Muscle layer of duodenum (tissue), 2 donors: ENCODE results near the gene ADGRL3.
"Not testable (repeated sequence)": the region's sequence is repeated elsewhere in the genome, so short reads cannot be mapped to it uniquely, and the experiment has no call there.

Source experiments
- H3K27ac ChIP-seq: one replicate; pipeline ENCODE4 v1.7.0; 2013; ENCODE audit warnings: mild to moderate bottlenecking, low read length
- H3K27me3 ChIP-seq: one replicate; pipeline ENCODE4 v1.7.0; 2013; ENCODE audit warnings: low read depth, mild to moderate bottlenecking, control low read depth, low read length
- H3K36me3 ChIP-seq, 2 donors: one replicate each; pipeline ENCODE4 v1.7.0; 2013; ENCODE audit warnings: low read length in 2 of 2, control low read depth in 1 of 2, mild to moderate bottlenecking in 1 of 2; ENCODE audit not compliant: insufficient read depth in 2 of 2, control insufficient read depth in 1 of 2
- H3K4me1 ChIP-seq, 2 donors: one replicate each; pipeline ENCODE4 v1.7.0; 2013; ENCODE audit warnings: low read length in 2 of 2, mild to moderate bottlenecking in 2 of 2, control low read depth in 1 of 2, moderate library complexity in 1 of 2; ENCODE audit not compliant: insufficient read depth in 2 of 2, control insufficient read depth in 1 of 2
- H3K4me3 ChIP-seq, 2 donors: one replicate each; pipeline ENCODE4 v1.7.0; 2013; ENCODE audit warnings: low read length in 2 of 2, low read depth in 1 of 2, mild to moderate bottlenecking in 1 of 2
- H3K9me3 ChIP-seq, 2 donors: one replicate each; pipeline ENCODE4 v1.7.0; 2013; ENCODE audit warnings: low read length in 2 of 2, control low read depth in 1 of 2, mild to moderate bottlenecking in 1 of 2; ENCODE audit not compliant: control insufficient read depth in 1 of 2
- donor health status: healthy.

The ADGRL3 gene

DNA sequence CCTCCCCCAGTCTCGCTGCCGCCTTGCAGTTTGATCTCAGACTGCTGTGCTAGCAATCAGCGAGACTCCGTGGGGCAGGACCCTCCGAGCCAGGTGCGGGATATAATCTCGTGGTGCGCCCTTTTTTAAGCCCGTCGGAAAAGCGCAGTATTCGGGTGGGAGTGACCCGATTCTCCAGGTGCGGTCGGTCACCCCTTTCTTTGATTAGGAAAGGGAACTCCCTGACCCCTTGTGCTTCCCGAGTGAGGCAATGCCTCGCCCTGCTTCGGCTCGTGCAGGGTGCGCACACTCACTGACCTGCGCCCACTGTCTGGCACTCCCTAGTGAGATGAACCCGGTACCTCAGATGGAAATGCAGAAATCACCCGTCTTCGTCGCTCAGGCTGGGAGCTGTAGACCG lies 172.7 kb downstream of the ADGRL3 start:
- not testable (repeated sequence) for H3K27ac ChIP-seq, H3K27me3 ChIP-seq, H3K4me3 ChIP-seq, H3K9me3 ChIP-seq, H3K36me3 ChIP-seq, H3K4me1 ChIP-seq

DNA sequence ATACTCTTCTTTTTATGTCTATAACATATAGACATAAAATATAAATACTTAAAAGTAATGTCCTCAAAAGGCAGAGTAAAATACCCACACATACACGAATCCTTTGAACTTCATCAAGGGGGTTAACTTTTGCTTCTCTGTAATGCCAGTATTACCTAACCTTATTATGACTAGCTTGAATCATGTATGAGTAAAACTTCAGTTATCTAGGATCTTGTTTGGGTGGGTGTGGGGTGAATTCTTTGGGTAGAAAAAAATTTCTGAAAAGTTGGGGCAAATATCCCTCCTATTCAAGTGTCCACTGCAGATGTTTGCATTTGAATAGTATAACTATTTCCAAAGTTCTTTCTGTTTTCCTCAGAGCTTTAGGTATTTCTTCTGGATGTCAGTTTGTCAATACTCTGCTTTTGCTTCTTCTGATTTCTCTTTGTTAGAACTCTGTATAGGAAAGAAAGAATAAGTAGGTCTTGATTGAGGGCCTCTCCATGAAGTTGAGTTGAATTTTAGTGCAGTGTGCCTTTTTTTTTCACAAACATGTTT lies 173.8 kb downstream of the ADGRL3 start:
- H3K4me1 ChIP-seq = no peaks in the 10 kb centered on the region
- no peaks in the 10 kb centered on the region for H3K36me3 ChIP-seq
- no peak overlapping the region for H3K27ac ChIP-seq
- no peaks in the 10 kb centered on the region for H3K9me3 ChIP-seq
- no peaks in the 10 kb centered on the region for H3K27me3 ChIP-seq
- no peak overlapping the region for H3K4me3 ChIP-seq

DNA sequence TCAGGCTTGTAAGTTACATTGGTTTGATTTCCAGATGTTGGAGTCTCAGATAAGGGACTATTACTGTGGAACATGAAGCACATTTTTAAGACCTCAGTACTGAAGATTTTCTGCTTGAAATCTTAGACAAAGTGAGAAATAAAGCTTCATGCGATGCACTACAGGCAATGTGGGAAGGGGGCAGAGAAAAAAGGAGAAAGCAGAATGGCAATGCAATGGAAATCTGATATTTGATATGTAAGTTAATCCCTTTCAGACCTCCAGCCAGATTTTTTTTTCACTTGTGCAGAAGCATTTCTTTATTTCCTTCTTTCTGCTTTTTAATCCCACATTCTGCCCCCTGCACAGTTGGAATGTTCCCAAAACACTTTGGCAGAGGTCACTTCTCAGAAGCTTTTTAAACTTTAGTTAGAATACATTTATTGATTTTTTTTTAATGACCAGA lies 174.3 kb downstream of the ADGRL3 start:
- Histone ChIP-seq H3K36me3 (no peaks in the 10 kb centered on the region), H3K4me1 (no peaks in the 10 kb centered on the region), H3K4me3 (no peak overlapping the region), H3K9me3 (no peaks in the 10 kb centered on the region), H3K27ac (no peak overlapping the region), H3K27me3 (no peaks in the 10 kb centered on the region)

DNA sequence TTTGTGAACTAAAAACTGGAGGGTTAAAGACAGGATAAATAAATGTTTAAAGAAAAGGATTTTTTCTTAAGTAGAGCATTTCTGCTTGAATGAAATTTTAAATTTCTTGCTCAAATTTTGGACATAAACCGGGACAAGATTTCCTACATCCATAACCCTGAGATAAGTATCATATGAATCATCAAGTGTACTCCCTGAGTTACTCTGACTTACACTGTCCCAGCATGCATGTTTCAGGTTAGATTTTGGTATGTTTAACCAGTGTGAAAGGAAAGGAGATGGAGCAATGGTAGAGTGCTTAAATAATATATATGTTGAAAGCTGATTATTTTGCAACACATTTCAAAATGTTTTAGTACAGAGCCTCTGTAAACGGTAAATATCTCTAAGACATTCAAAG lies 175.2 kb downstream of the ADGRL3 start:
- Histone ChIP-seq H3K9me3 (no peaks in the 10 kb centered on the region), H3K4me1 (no peaks in the 10 kb centered on the region), H3K36me3 (no peaks in the 10 kb centered on the region), H3K27me3 (no peaks in the 10 kb centered on the region), H3K4me3 (no peak overlapping the region), H3K27ac (no peak overlapping the region)

DNA sequence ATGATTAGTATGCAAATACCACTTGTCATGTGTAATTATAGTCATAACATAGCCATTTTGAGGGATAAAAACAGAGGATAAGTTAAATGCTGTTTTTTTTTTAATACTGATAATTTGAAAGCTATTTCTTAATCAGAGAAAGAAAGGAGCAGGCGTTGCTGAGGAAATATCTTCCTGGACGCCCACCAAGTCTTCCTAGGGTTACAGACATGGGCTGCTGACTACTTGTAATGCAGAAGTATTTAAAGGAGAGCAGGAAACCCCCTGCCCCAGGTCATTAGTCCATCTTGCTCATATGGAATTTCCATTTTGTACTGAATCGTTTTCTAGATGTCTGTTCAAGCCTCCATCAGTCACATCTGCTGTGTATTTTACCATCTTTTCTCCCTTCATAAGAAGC lies 176.2 kb downstream of the ADGRL3 start:
- H3K9me3 ChIP-seq = no peaks in the 10 kb centered on the region
- no peak overlapping the region for H3K4me3 ChIP-seq
- H3K4me1 ChIP-seq = no peaks in the 10 kb centered on the region
- H3K27ac ChIP-seq = no peak overlapping the region
- no peaks in the 10 kb centered on the region for H3K36me3 ChIP-seq
- no peaks in the 10 kb centered on the region for H3K27me3 ChIP-seq

DNA sequence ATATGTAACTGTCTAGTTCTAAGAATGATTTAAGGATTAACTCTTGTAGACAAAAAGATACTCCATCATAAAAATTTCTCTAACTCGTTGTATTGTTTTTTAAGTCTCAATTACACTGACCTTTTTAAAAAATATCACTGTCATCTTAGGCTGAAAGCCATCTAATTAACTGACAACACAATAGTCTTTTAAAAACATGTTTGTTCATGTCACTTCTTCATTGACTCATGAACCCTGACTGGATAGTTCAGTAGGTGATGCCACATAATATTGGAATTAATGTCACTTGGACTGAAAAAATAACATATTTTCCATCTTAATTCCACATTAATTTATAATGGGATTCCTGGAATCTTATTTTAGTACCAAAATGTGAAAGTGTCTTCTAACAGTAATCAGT lies 179.3 kb downstream of the ADGRL3 start:
- no peaks in the 10 kb centered on the region for H3K27me3 ChIP-seq
- H3K4me1 ChIP-seq = no peaks in the 10 kb centered on the region
- H3K9me3 ChIP-seq = no peaks in the 10 kb centered on the region
- H3K27ac ChIP-seq = no peak overlapping the region
- no peak overlapping the region for H3K4me3 ChIP-seq
- no peaks in the 10 kb centered on the region for H3K36me3 ChIP-seq

DNA sequence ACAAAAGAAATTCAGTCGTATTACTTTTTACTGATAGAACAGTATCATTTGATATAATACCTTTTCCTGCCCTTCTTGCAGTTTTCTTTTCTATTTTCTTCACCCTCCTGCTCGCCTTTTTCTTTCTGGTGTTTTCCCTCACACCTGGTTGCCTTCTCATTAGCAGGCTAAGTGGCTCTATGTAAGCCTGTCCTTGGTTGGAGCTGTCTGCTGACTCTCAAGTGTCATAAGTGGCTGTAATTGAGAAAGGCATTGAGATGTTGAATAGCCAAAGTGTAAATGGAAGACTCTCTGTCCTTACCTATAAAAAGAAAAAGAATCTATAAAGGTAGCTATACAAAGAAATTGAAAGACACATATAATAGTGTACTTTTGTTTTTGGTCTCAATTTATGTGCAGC lies 180.7 kb downstream of the ADGRL3 start:
- no peak overlapping the region for H3K27ac ChIP-seq
- no peaks in the 10 kb centered on the region for H3K27me3 ChIP-seq

DNA sequence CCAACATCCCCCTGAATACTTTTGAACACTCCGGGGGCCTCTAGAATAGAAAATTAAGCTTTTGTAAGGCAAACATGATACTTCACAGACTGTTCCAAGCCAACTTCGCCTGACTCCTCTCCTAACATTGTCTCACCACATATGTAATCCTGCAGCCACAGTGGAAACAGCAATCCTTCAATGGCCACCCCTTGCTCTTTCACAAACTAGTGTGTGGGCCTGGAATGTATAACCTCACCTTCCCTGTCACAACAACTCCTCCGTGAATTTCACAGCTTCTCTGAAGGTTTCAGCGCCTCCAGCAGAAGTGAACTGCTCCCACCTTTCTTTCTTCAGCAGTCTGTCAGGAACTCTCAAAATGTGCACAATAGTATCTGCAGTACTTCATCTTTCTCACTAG lies 185.1 kb downstream of the ADGRL3 start:
- Histone ChIP-seq H3K36me3 (no peaks in the 10 kb centered on the region), H3K27ac (no peak overlapping the region), H3K9me3 (no peaks in the 10 kb centered on the region), H3K27me3 (no peaks in the 10 kb centered on the region), H3K4me1 (no peaks in the 10 kb centered on the region), H3K4me3 (no peak overlapping the region)

More for the DNA sequence above, 180.7 kb downstream of the ADGRL3 start:
- H3K4me3 ChIP-seq = no peak overlapping the region
- H3K4me1 ChIP-seq = no peaks in the 10 kb centered on the region
- H3K36me3 ChIP-seq = no peaks in the 10 kb centered on the region
- H3K9me3 ChIP-seq = no peaks in the 10 kb centered on the region

DNA sequence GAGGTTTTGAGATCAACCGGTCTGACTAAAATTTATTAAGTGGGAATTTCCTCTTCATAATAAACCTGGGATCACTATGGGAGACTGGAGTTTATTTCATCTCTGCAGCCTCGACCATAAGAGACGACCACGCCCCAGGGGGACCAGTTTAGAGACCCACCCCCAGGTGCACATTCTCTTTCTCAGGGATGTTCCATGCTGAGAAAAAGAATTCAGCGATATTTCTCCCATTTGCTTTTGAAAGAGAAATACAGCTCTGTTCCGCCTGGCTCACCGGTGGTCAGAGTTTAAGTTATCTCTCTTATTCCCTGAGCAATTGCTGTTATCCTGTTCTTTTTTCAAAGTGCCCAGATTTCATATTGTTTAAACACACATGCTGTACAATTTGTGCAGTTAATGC lies 187.2 kb downstream of the ADGRL3 start:
- H3K4me3 ChIP-seq, H3K4me1 ChIP-seq, H3K36me3 ChIP-seq, H3K9me3 ChIP-seq, H3K27me3 ChIP-seq, H3K27ac ChIP-seq: not testable (repeated sequence)

DNA sequence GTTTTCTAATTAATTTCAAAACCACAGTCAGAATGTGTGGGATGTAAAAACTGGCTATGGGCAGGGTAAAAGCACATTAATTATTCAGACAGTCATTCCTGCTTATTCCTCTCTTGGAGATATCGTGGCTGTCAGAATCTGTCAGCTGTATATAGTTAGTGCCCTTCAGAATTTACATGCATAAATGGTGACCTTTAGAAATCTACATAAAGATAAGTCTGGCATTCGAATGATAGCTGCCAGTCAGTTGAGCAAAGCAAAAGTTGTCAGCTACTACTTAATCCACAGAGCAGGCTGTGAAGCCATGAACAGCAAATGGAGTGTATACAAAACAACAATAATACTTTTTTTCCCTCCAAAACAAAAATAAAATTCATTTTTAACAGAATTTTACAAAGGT lies 189.5 kb downstream of the ADGRL3 start:
- no peak overlapping the region for H3K4me3 ChIP-seq
- no peaks in the 10 kb centered on the region for H3K4me1 ChIP-seq
- H3K27ac ChIP-seq = no peak overlapping the region
- no peaks in the 10 kb centered on the region for H3K36me3 ChIP-seq
- H3K9me3 ChIP-seq = no peaks in the 10 kb centered on the region
- H3K27me3 ChIP-seq = no peaks in the 10 kb centered on the region

DNA sequence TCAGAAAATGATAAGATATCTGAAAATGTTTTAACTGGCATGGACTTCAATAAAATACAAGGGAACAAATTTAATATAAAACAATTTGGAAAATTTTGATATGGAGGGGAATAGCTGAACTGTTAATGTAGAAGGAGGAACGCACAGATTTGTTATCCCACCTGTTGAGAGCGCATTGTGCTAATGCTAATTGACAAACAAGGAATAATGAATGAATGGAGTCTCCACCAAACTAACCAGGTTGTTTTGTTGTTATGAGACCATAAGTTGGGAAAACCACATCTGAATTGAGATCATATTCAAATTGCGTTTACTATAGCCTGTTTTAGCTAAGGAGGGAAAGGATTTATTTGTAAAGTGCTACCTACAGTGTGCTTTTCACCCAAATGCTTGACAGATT lies 195.6 kb downstream of the ADGRL3 start:
- no peak overlapping the region for H3K4me3 ChIP-seq
- no peak overlapping the region for H3K27ac ChIP-seq
- H3K9me3 ChIP-seq = no peaks in the 10 kb centered on the region
- no peaks in the 10 kb centered on the region for H3K27me3 ChIP-seq
- no peaks in the 10 kb centered on the region for H3K4me1 ChIP-seq
- no peaks in the 10 kb centered on the region for H3K36me3 ChIP-seq

DNA sequence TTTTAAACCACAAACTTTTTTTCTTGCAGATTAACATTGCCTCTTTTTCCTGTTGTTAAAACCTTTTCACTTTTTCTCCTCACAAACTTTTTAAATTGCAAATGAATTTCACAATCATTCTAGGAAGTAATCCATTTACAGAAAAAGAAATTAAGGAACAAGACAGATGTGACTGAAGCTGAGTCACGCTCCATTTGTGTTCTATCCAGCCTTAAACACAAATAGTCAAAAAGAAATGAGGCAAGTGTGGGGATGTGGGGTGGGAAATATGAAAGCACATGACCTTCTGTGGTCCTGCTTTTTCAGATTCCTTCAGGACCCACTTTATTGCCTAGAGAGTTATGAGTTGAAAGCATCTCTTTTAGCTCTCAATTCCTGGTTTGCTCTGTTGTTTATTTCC lies 197.0 kb downstream of the ADGRL3 start:
- H3K27ac ChIP-seq = no peak overlapping the region
- H3K9me3 ChIP-seq = no peaks in the 10 kb centered on the region
- H3K4me1 ChIP-seq = no peaks in the 10 kb centered on the region
- H3K4me3 ChIP-seq = no peak overlapping the region
- H3K27me3 ChIP-seq = no peaks in the 10 kb centered on the region
- no peaks in the 10 kb centered on the region for H3K36me3 ChIP-seq
